Parietal lobe (tissue), 2 donors: ENCODE measurements around the gene MYH10. TPM values are rescaled to one million over a fixed set of nuclear protein-coding genes. Genes with fewer than 3 reads are reported as not detected.

ENCODE experiments used
- small RNA-seq: library from RNA; depleted of rRNA; stranded (forward); fragments of <200 nt; gene quantifications from one replicate; pipeline ENCODE3, GENCODE V24; 2014; ENCODE audit warnings: low replicate concordance
- total RNA-seq: library from RNA; depleted of rRNA; stranded (reverse); fragments of >200 nt; gene quantifications from one replicate; pipeline ENCODE4 v1.2.3, GENCODE V29; 2014

Gene MYH10
- total RNA-seq = 210 TPM

GRCh38 chr17:8630227-8630801, at the start of gene MYH10:
Gene MYH10, minus strand, starts transcription at chr17:8630725. Its CDS starts 7,479 bp downstream, at chr17:8623246.

GRCh38 chr17:8435245-8436168, 195.0 kb downstream of the MYH10 start, which contains the start of gene NDEL1:
Gene NDEL1, plus strand, starts transcription at chr17:8435884. Its CDS starts 8,388 bp downstream, at chr17:8444272.

Small RNA genes lying within 50 kb of the gene (small RNA-seq; reads per million reads assigned to genes)
- gene RNU7-43P = not detected

Other genes with a start within 250 kb of the MYH10 start
- 3,473 TPM for gene RPL26, start 247.5 kb downstream of the MYH10 start, total RNA-seq
- not detected for gene RNF222, start 232.9 kb downstream of the MYH10 start, total RNA-seq
- gene NDEL1, start 194.8 kb downstream of the MYH10 start, total RNA-seq = 70.7 TPM
- gene CCDC42, start 114.1 kb upstream of the MYH10 start, total RNA-seq = not detected
- gene SPDYE4, start 127.8 kb upstream of the MYH10 start, total RNA-seq = not detected
- gene MFSD6L, start 168.6 kb upstream of the MYH10 start, total RNA-seq = 0.31 TPM
- 0.94 TPM for gene PIK3R6, start 236.9 kb upstream of the MYH10 start, total RNA-seq